GM18502 (cell line): ENCODE data around the gene WNK3.
A peak's percentile ranks its signal among the peaks of the same experiment; 100 is the strongest.
"Not testable (repeated sequence)": the region's sequence is repeated elsewhere in the genome, so short reads cannot be mapped to it uniquely, and the experiment has no call there.

Experiments
- ATAC-seq: cut with Tn5 transposase; IDR thresholded peaks from one replicate; pipeline ENCODE4 v1.9.1; 2021; ENCODE audit warnings: mild to moderate bottlenecking; ENCODE audit not compliant: unreplicated experiment, poor library complexity

Gene WNK3

DNA sequence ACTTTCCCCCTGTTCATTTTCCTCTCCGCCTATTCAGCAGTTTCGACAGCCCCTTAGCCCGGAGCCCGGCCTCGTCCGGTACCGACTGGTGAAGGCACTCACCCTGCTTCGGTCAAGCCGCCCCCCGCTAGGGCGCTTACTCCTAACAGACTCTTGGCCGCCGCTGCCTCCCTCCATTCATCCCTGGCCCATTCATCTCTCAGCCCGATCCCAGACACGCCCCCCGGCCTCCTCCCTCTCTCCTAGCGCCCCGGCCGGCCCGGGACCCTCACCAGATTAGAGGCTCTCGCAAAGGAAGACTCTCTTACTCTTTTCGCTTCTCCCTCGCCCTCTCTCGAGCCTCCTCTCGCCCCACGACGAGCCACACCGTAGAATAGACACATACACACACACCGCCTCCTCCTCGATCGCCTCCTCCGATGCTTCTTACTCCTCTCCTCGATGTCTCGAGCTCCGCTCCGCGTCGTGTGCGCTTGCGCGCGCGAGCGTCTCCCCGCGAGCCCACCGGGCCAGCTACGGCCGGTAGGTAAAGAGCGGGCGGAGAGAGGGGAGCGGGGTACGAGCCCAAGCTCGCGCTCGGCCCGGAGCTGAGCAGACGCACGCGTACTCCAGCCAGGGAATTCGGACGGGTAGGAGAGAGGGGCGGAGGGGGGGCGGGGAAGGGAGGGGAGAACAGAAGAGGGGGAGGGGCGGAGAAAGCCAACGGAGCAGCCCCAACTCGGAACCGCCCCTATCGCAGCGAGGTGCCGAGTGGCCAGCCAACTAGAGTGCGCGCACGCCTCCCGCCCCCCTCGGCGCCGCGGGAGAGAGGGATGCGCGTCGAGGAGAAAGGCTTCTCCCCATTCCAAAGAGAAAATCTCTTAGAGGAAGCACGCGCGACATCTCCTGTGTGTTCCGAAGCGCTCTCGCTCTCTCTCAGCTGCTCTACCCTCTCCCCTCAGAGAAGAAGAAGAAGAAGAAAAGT lies at the start of gene WNK3:
Gene WNK3, minus strand, starts transcription at position 633 of the 964 bp plus-strand sequence.
- ATAC-seq, result no peak

DNA sequence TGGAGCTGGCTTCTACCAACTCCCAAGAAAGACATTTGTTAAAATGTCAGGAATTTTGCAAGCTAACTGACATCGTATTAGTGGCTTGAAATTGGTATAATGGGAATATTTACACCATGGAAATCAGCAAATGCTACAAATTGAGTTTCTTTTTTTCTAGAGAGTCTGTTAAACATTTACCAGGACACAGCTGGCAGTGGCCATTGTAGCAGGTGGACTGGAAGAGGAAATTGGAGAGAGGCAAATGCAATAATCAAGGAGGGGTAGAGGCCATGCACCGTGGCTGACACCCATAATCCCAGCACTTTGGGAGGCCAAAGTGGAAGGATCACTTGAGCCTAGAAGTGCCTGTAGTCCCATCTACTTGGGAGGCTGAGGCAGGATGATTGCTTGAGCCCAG lies 49.4 kb upstream of the WNK3 start:
- no peak for ATAC-seq

DNA sequence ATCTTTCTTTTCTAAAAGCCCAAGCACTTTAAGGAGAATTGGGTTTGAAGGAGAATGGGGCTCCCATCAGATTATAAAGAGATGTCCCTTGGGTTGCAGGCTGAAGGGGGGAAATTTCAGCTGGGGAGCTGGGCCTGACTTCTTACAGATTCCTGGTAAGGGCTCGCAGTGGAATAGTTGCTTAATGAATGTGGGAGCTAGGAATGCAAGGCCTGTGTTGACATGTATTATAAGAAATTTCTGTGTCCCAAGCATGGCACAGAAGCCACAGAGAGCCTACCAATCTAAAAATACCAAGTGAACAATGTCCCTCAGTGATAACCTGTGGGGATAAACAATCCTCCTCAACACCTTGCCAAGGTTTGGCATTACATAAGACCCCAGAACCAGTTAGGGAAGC lies 39.3 kb upstream of the WNK3 start:
- ATAC-seq, result no peak

DNA sequence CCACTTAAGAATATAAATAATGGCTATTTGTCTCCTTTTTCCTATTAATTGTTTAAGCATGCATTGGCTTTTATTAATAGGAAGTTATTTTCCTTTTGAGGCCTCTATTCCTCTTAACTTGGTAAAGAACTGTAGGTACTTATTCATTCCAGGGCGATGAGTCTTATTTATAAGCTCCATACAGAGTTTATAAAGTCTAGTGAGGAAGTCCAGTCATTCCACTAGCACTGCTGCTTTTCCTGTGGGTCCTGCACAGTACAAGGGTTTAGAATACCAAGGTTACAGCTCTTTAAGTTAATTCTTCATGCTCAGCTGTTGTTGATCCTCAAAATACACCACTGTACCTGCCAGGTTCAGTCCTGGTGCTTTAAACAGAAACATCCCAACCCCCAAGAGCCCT lies 28.5 kb upstream of the WNK3 start:
- no peak for ATAC-seq

DNA sequence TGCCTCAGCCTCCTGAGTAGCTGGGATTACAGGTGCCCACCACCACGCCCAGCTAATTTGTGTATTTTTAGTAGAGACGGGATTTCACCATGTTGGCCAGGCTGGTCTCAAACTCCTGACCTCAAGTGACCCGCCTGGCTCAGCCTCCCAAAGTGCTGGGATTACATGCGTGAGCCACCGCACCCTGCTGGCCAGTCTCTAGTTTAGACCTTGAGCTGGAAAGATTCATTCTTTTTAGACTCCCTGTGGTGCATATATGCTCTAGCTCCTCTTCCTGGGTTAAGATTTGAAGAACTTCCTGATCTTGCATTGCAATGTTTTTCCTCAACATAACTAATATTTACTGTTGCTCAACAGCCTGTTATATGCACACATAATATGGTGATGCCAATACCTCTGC lies 26.8 kb upstream of the WNK3 start:
- ATAC-seq, result not testable (repeated sequence)

DNA sequence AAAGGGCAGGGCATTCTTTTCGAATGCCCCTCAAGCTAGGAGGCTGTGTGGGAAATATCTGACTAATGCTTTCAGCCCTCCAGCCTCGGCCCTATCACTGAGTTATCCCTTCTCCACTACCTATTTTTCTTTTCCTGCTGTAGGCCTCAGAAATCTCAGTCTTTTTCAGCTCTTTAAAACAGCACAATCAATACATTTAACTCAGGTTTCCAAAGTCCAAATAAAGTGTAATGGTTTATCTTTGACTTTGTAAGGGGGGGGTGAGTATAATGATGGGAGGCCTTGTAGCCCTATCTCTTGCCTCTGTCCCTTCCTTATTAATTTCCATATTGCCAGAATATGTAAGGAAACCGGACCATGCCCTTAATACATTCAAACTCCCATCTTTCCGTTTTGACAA lies 1.6 kb upstream of the WNK3 start:
- ATAC-seq, result no peak

DNA sequence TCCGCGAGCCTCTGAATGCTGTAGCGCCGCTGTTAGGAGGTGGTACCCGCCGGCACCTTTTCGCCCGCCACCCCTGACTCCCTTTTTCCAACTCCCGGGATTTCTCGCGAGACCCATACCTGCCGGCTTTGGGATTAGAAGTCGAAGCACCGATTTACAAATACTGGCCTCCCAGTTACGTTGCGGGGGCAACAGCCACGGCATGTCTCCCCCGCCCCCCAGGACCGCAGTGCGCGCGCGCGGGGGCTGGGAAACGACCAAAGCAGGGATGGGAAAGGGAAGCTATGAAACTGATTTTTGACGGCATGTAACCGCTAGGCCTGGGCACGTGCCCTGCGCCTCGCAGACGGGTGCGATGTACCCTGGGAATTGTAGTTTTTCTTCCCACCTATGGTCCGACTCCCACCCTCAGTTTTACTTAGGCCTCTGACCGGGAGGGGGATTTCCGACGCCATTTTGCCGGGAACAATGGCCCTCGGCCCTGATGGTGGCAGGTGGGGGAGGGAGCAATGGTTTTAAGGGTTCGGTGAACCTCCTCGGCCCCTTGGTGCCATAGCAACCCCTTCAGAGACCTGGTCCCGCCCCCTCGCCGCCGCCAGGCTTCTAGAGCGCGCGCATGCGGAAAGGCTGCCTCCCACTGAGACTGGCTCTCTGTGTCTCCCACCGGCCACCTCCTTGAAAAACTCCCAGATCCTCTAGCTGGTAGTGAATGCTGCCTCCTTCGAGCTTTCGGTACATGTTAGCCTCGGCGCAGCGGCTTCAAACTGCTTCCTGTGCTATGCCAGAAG lies 772 bp upstream of the WNK3 start:
- peak; percentile 55 for ATAC-seq

DNA sequence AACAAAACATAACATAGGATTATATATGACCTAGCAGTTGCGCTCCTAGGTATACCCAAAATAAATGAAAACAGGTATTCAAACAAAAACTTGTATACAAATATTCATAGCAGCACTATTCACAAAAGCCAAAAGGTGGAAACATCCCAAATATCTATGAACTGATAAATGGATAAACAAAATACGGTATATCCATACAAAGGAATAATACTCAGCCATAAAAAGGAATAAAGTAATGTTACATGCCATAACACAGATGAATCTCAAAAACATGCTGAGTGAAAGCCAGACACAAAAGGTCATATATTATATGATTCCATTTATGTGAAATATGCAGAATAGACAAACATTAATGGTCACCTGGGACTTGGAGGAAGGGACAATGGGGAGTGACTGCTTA lies 5.2 kb downstream of the WNK3 start:
- ATAC-seq, result no peak

DNA sequence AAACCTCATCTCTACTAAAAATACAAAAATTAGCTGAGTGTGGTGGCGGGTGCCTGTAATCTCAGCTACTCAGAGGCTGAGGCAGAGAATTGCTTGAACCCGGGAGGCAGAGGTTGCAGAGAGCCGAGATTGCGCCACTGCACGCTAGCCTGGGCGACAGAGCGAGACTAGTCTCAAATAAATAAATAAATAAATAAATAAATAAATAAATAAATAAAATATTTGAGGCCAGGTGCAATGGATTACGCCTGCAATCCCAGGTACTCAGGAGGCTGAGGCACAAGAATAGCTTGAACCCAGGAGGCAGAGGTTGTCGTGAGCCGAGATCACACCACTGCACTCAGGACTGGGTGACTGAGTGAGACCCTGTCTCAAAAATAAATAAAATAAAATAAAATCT lies 20.5 kb downstream of the WNK3 start:
- not testable (repeated sequence) for ATAC-seq

DNA sequence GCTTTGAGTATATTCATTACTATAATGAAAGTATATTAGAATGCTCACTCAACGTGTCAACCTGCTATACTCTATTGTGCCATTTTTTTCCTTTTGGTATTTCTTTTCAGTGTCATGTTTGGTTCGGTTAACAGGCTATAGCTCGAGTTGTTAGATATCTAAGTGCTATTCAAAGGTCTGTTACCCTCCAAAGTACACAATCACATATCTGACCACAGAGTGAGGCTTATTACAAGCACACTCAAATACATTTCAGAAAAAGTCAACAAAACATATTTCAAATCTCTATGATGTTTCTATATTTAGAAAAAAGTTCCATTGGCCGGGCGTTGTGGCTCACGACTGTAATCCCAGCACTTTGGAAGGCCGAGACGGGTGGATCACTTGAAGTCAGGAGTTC lies 32.8 kb downstream of the WNK3 start:
- no peak for ATAC-seq

DNA sequence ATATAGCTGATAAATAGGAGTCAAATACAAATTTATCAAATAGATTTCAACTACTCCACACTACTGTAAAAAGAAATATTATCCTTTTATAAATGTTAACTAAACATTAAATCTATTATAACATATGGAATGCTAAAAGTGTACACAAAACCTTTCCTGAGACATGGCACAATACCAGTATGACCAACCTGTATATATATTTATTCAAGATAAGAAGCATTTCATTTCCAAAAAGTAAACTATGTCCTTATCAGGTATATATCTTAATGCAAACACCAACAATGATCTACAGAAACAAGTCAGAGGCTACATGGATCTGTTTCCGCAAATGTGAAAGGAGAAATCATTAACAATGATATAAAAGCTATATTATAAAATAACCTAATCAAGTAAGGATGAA lies 37.8 kb downstream of the WNK3 start:
- no peak for ATAC-seq

DNA sequence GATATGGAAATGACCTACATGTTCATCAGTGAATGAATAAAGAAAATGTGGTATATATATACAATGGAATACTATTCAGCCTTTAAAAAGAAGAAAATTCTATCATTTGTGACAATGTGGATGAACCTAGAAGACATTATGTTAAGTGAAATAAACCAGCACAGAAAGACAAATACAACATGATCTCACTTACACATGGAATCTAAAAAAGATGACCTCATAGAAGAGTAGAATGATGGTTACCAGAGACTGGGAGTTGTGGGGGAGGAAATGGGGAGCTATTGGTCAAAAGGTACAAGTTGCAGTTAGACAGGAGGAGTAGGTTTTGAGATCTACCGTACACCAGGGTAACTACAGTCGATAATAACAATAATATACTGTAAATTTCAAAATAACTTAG lies 51.5 kb downstream of the WNK3 start:
- ATAC-seq, result no peak

DNA sequence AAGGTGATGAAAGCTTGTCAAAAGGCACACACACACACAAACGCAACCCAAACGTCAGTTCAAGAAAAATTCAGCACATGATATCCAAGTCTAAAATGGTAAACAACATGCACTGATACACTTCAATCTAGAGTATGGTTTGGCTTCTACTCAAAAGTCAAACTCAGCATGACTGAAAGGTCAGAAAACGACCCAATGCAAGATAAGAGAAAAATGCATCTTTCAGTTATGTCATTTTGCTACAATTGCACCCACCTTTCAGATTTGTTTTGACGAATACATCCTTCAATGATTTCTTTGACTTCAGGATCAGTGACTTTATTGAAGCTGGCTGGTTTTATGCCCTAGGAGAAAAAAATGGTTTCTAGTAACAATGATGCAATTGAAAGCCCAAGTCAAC lies 56.3 kb downstream of the WNK3 start:
- no peak for ATAC-seq

DNA sequence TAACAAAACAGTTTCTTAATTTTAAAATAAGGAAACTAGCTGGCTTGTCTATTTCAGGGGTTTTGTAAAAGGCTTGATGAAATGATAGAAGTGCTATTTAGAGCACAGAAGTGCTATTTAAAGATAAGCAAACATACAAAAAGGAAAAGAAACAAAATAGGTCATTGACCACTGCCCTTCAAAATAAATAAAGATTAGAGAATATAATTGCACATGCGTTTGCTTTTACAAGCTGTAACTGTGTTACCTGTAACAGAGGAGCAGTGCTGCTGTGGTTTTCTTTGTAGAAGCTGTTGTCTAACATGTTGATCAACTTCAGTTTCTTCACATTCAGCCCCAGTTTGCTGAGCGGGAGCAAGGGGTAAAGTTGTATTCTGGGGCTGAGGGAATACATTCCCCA lies 63.5 kb downstream of the WNK3 start:
- ATAC-seq, result no peak

DNA sequence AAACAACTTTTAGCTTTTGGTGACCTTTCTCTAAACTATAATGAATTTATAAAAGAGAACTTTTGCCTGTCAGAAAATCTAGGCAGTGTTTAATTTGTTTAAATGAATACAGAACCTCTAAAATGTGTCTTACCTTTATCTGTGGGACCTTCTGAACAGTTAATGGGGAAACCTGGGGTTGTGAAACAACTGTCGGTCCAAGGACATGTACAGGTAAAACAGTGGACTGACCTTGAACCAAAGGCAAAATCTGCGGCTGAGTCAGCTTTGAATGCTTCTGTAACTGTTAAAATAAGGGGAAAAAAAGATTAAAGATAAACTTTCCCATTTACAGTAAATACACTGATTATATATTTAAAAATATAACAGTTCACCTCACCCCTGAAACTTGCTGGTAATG lies 65.1 kb downstream of the WNK3 start:
- no peak for ATAC-seq

DNA sequence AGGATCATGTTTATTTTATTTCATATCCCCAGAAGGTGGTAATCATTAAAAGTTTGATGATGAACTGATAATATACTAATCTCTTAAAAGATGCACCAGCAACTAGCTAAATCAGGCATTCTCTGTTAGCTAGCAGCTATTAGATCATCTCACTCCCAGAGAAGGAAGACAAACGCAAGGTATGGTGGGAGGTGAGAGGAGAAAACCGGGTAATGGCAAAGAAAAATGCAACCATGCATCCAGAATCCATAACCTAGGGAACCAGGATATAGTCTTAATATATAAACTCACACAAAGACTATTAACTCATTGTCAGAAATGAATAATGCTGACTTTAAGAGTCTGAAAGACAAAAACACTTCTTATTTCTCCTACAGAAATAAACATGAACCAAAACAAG lies 66.1 kb downstream of the WNK3 start:
- ATAC-seq, result no peak

DNA sequence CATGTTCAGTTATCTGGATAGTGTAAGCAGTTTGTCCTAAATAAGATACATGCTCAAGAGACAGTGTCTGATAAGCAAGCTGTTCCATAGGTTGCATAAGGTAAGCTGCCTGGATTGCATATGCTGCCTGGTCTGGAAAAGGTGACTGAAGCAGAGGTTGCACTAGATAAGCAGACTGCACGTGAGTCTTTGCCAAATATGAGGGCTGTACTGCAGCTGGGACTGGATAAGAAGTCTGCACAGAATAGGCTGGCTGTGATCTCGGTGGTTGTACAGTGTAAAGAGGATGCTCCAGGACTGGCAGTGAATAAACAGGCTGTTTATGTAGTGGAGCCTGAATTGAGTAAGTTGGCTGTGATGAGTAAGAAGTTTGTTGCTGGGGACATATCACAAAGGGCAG lies 68.9 kb downstream of the WNK3 start:
- no peak for ATAC-seq

DNA sequence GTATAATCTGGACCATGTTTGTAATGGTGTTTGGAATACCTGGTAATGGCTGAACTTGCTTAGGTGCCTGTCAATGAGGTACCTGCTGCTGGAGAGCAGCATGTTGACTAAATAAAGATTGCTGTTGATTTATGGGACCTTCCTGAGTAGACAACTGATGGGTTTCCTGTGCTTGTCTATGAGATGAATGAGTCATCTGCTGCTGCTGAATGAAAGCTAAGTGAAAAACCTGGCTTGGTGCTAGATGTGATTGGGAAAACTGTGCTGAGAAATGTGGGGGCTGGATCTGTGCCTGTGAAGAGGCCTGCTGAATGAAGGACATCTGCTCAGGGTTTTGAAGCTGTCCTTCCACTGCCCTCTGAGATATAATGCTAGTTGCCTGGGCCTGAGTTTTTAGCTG lies 69.6 kb downstream of the WNK3 start:
- ATAC-seq, result no peak

DNA sequence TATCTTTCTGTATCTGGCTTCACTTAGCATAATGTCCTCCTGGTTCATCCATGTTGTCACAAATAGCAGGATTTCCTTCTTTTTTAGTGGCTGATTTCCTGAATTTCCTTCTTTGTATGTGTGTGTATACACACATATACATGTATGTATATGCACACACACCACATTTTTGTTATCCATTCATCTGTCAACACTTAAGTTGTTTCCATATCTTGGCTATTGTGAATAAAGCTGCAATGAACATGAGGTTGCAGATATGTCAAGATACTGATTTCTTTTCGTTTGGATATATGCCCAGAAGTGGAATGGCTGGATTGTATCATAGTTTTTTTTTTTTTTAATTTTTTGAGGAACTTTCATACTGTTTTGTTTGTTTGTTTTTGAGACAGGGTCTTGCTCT lies 76.2 kb downstream of the WNK3 start:
- ATAC-seq, result no peak

DNA sequence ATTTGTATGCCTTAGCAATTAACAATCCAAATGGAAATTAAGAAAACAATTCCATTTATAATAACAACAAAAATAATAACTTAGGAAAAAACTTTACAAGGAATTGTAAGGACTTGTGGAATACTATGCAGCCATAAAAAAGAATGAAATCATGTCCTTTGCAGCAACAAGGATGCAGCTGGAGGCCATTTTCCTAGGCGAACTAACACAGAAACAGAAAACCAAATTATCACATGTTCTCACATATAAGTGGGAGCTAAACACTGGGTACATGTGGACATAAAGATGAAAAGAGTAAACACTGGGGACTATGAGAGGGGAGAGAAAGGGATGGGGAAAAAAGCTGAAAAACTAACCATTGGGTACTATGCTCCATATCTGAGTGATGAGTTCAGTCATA lies 77.4 kb downstream of the WNK3 start:
- no peak for ATAC-seq

DNA sequence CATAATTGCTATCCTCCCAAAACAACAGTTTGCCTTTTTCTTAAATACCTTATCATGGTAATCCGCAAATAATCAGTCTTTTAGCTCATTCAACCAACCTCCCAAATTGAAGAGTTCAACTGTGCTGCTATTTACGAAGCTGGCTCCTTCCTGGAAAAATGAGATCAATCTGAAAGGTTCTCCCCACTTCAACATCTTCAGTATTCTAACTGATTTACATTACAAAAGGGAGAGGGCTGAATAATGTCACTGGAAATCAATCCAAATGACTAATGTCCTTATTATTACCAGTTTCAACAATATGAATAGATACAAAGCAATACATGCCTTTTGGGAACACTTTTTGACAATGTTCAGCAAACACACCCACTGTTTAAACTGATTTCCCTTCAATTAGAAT lies 86.2 kb downstream of the WNK3 start:
- no peak for ATAC-seq

DNA sequence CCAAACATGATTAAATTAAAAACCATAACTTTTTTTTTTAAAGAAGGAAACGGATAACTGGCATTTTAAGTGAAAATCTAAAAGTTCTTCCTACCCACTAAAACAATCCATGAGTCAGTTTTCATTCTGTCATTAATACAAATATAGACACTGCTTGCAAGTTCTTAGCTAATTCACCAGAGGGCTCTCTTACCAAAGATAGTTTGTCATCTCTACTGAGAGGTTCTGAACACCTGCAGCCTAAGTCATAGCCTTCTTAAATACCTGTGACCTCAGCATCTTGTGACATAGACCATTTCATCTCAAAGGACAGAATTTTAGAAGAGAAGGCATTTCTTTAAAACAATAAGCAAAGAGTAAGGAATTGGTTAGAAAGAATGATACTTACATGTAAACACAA lies 109.5 kb downstream of the WNK3 start:
- ATAC-seq, result no peak
